ENCODE results near the gene COL27A1. TPM values are rescaled to one million over a fixed set of nuclear protein-coding genes. Genes with fewer than 3 reads are reported as not detected.

Gene COL27A1
- total RNA-seq, 2 experiments from 2014 or later, result 1.7 to 1.9 TPM

GRCh38 chr9:114149181-114149580, 6.2 kb upstream of the COL27A1 start:
- POLR2A ChIA-PET, result no interaction called here
- Mint-ChIP-seq H3K4me1 (peaks cover under 1% of the 10 kb centered on the region), H3K4me3 (no peak overlapping the region), H3K27me3 (peaks cover 41% of the 10 kb centered on the region), H3K9me3 (no peaks in the 10 kb centered on the region), H3K27ac (no peak overlapping the region), H3K36me3 (no peaks in the 10 kb centered on the region)
- DNase-seq (no peak), ATAC-seq (ENCODE audit: low read depth) (no peak)

GRCh38 chr9:114149765-114150340, 5.5 kb upstream of the COL27A1 start:
- ATAC-seq (ENCODE audit: low read depth) (no peak), DNase-seq (no peak)
- Mint-ChIP-seq H3K36me3 (no peaks in the 10 kb centered on the region), H3K27ac (no peak overlapping the region), H3K4me3 (no peak overlapping the region), H3K9me3 (no peaks in the 10 kb centered on the region), H3K27me3 (peaks cover 48% of the 10 kb centered on the region), H3K4me1 (peaks cover 7% of the 10 kb centered on the region)
- POLR2A ChIA-PET, result no interaction called here

- Mint-ChIP-seq H3K27ac (no peak overlapping the region), H3K4me1 (peaks cover 7% of the 10 kb centered on the region), H3K9me3 (no peaks in the 10 kb centered on the region), H3K27me3 (peaks cover 52% of the 10 kb centered on the region), H3K36me3 (no peaks in the 10 kb centered on the region), H3K4me3 (no peak overlapping the region)
- DNase-seq (no peak), ATAC-seq (ENCODE audit: low read depth) (no peak)
- POLR2A ChIA-PET, result no interaction called here
These were observed 4.7 kb upstream of the COL27A1 start for GRCh38 chr9:114150608-114151007.

- peaks cover 56% of the 10 kb centered on the region for H3K27me3 Mint-ChIP-seq
- H3K9me3 Mint-ChIP-seq, result no peaks in the 10 kb centered on the region
- DNase-seq (no peak), ATAC-seq (ENCODE audit: low read depth) (no peak)
- H3K36me3 Mint-ChIP-seq, result no peaks in the 10 kb centered on the region
- H3K27ac Mint-ChIP-seq, result peak overlapping the region; percentile 38
- POLR2A ChIA-PET, result no interaction called here
- H3K4me3 Mint-ChIP-seq, result no peak overlapping the region
- H3K4me1 Mint-ChIP-seq, result peaks cover 10% of the 10 kb centered on the region
These were observed 3.8 kb upstream of the COL27A1 start for GRCh38 chr9:114151426-114151956.

- ATAC-seq (ENCODE audit: low read depth), result no peak
- Mint-ChIP-seq H3K4me3 (peak overlapping the region; percentile 61), H3K27me3 (peaks cover 50% of the 10 kb centered on the region), H3K36me3 (no peaks in the 10 kb centered on the region), H3K4me1 (peaks cover 11% of the 10 kb centered on the region), H3K27ac (no peak overlapping the region), H3K9me3 (no peaks in the 10 kb centered on the region)
- peak; percentile 34 for DNase-seq
- POLR2A ChIA-PET, result no interaction called here
These were observed 1.4 kb upstream of the COL27A1 start for GRCh38 chr9:114153761-114154599.

DNA sequence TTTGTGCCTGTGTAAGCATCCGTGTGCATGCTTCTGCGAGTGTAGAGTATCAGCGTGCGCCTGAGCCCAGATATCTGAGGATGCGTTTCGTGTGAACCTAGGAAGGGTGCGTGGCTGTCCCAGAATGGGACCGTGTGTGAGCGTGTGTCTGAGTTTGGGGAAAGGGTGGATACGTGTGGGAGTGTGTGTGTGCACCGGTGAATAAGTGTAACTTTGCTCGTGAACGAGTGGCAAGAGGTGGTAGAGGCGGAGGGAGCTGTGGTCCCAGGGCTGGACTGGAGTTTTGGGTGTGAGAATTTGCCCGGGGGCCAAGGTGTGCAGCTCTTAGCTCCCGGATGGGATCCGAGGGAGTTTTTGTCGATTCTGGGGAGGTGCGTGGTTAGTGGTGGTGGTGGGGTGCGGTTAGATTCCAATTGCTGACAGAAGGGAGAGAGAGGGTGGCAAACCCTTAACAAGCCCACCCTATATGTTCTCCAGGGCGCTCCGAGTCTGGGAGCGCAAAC, 686 bp upstream of the COL27A1 start:
- POLR2A ChIA-PET, result no interaction called here
- Mint-ChIP-seq H3K27ac (no peak overlapping the region), H3K27me3 (peaks cover 49% of the 10 kb centered on the region), H3K9me3 (no peaks in the 10 kb centered on the region), H3K4me3 (peak overlapping the region; percentile 61), H3K4me1 (peaks cover 11% of the 10 kb centered on the region), H3K36me3 (no peaks in the 10 kb centered on the region)
- DNase-seq, result no peak
- ATAC-seq (ENCODE audit: low read depth), result no peak

DNA sequence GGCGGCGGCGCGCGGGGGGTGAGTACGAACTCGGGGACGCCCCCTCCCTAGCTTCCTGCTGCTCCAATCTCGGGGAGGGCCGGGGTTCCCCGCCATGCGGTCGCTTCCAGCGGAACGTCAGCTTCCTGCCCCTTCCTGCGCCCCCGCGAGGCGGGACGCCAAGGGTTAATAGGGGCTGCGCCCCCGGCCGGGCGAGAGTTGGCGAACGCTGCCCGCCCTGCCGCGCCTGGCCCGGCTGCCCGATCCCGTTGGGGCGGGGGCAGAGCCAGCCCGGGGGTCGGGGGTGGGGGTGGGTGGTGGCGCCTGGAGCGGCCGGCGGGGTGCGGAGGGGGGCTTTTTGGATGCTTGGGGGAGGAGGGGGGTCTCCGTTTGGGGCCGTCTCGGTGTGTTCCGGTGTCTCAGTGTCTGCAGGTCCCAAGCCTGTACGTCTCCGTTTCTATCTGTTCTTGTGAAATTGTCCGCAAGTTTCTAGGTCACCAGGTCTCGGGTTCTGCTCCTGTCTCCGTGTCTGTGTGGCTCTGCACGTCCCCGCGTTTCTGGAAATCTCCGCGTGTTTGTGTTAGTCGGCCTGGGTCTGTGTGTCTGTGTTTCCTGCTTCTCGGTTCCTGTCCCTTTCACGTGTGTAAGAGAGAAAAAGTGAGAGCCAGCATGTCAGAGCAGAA, 789 bp downstream of the COL27A1 start:
- Mint-ChIP-seq H3K27me3 (peaks cover 42% of the 10 kb centered on the region), H3K36me3 (no peaks in the 10 kb centered on the region), H3K4me1 (peaks cover 11% of the 10 kb centered on the region), H3K4me3 (peak overlapping the region; percentile 91), H3K9me3 (no peaks in the 10 kb centered on the region), H3K27ac (peak overlapping the region; percentile 78)
- DNase-seq, result peak; percentile 45
- ATAC-seq (ENCODE audit: low read depth), result no peak
- POLR2A ChIA-PET, result no interaction called here

- Mint-ChIP-seq H3K36me3 (no peaks in the 10 kb centered on the region), H3K27me3 (peaks cover 37% of the 10 kb centered on the region), H3K27ac (peak overlapping the region; percentile 78), H3K4me3 (peak overlapping the region; percentile 91), H3K9me3 (no peaks in the 10 kb centered on the region), H3K4me1 (peaks cover 11% of the 10 kb centered on the region)
- POLR2A ChIA-PET, result no interaction called here
- no peak for ATAC-seq (ENCODE audit: low read depth)
- DNase-seq, result peak; percentile 41
These were observed 1.5 kb downstream of the COL27A1 start for GRCh38 chr9:114156657-114157421.

DNA sequence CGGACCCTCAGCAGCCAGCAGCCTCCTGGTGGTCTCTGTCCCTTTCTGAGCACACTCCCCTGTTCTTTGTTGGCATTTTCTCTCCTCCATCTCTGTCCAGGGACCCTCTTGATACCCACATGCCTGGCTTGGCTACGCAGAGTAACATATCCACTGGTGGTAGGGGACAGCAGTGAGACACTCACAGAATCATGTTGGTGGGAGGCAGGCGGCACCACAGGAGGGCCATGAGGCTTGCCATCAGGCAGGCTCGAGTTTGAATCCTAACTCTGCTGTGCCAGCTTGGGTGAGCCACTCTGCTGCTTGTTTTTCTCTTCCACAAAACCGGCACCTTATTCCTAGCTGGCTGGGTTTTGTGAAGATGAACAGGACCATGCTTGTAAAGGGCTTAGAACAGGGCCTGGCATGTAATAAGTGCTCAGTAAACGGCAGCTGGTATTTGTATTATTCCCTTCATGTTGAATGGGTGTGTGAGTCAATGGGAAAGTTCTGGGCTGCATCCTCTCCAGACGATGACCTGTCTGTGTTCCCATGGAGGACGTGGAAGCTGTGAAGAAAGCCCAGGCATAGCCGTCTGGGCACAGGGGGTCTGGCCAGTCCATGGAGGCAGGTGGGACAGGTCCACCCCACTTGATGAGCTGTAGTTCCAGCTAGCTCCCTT, 2.3 kb downstream of the COL27A1 start:
- Mint-ChIP-seq H3K4me3 (peak overlapping the region; percentile 4), H3K27me3 (peaks cover 29% of the 10 kb centered on the region), H3K27ac (no peak overlapping the region), H3K9me3 (no peaks in the 10 kb centered on the region), H3K36me3 (no peaks in the 10 kb centered on the region), H3K4me1 (peaks cover 11% of the 10 kb centered on the region)
- POLR2A ChIA-PET, result interaction anchor here (0.5 kb wide), 1 partner anchor 137 kb away, joined by 5 read pairs; no protein-coding TSS in a partner anchor
- ATAC-seq (ENCODE audit: low read depth) (no peak), DNase-seq (no peak)

GRCh38 chr9:114158482-114159130, 3.3 kb downstream of the COL27A1 start:
- DNase-seq (no peak), ATAC-seq (ENCODE audit: low read depth) (no peak)
- no peak overlapping the region for H3K4me3 Mint-ChIP-seq
- peaks cover 22% of the 10 kb centered on the region for H3K27me3 Mint-ChIP-seq
- H3K4me1 Mint-ChIP-seq, result peaks cover 11% of the 10 kb centered on the region
- POLR2A ChIA-PET, result no interaction called here
- H3K36me3 Mint-ChIP-seq, result no peaks in the 10 kb centered on the region
- no peak overlapping the region for H3K27ac Mint-ChIP-seq
- no peaks in the 10 kb centered on the region for H3K9me3 Mint-ChIP-seq

DNA sequence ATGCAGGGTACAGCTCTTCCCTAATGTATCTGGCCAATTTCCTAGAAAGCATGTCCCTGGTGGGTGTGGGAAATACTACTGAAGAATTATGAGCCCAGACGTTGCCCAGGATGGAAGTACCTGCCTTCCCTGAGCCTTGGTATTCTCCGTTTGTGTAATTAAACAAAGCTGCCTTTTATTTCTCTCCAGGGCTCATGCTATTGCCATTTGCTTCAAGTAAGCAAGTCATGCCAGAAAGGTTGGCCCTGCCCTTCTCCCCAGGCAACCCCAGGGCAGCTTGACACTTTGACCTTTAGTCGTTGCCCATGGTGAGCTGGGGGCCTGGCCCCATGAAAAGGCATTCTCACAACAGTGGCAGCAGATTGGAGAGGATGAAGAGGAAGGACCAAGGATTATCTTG, 4.4 kb downstream of the COL27A1 start:
- no peaks in the 10 kb centered on the region for H3K36me3 Mint-ChIP-seq
- no peaks in the 10 kb centered on the region for H3K9me3 Mint-ChIP-seq
- POLR2A ChIA-PET, result no interaction called here
- DNase-seq (no peak), ATAC-seq (ENCODE audit: low read depth) (no peak)
- peaks cover 5% of the 10 kb centered on the region for H3K4me1 Mint-ChIP-seq
- peaks cover 14% of the 10 kb centered on the region for H3K27me3 Mint-ChIP-seq
- no peak overlapping the region for H3K4me3 Mint-ChIP-seq
- no peak overlapping the region for H3K27ac Mint-ChIP-seq

GRCh38 chr9:114161513-114161912, 6.2 kb downstream of the COL27A1 start:
- no peak overlapping the region for H3K27ac Mint-ChIP-seq
- H3K27me3 Mint-ChIP-seq, result peaks cover 4% of the 10 kb centered on the region
- H3K36me3 Mint-ChIP-seq, result no peaks in the 10 kb centered on the region
- no peaks in the 10 kb centered on the region for H3K9me3 Mint-ChIP-seq
- POLR2A ChIA-PET, result no interaction called here
- DNase-seq, result no peak
- no peak overlapping the region for H3K4me3 Mint-ChIP-seq
- ATAC-seq (ENCODE audit: low read depth), result no peak
- H3K4me1 Mint-ChIP-seq, result peaks cover under 1% of the 10 kb centered on the region
